Natural killer cell (primary cell): Measurements from ENCODE around the gene ALB. TPM values are rescaled to one million over a fixed set of nuclear protein-coding genes. Genes with fewer than 3 reads are reported as not detected.

ENCODE experiments used
- ATAC-seq, 3 donors: fragments of 150-1000 bp in 2 of 3; fragments of 200-7000 bp in 1 of 3; cut with Tn5 transposase; 1 replicate in 1 of 3; 2 replicates in 2 of 3; pipeline ENCODE4 v1.10.0; 2021; ENCODE audit warnings: mild to moderate bottlenecking in 2 of 3, moderate library complexity in 2 of 3
- DNase-seq, 2 donors: peaks; one replicate each; pipeline versions ENCODE4 v3.0.0 to v3.0.0-alpha.2; 2013 to 2021; ENCODE audit warnings: mixed read lengths in 1 of 2
- H3K27ac ChIP-seq: one replicate; pipeline ENCODE4 v1.5.1; 2013; ENCODE audit warnings: mild to moderate bottlenecking, low read length
- H3K27me3 ChIP-seq: one replicate; pipeline ENCODE4 v1.6.1; 2013; ENCODE audit warnings: low read length; ENCODE audit not compliant: control insufficient read depth, insufficient read depth
- H3K36me3 ChIP-seq: one replicate; pipeline ENCODE4 v1.6.1; 2013; ENCODE audit warnings: low read length; ENCODE audit not compliant: control insufficient read depth, insufficient read depth
- H3K4me1 ChIP-seq: one replicate; pipeline ENCODE4 v1.6.1; 2013; ENCODE audit warnings: low read length; ENCODE audit not compliant: control insufficient read depth, insufficient read depth
- H3K4me3 ChIP-seq: one replicate; pipeline ENCODE4 v1.5.1; 2013; ENCODE audit warnings: low read length
- H3K9me3 ChIP-seq: one replicate; pipeline ENCODE4 v1.6.1; 2013; ENCODE audit warnings: low read length; ENCODE audit not compliant: control insufficient read depth, insufficient read depth
- H3K27ac Mint-ChIP-seq, 2 donors: one replicate each; pipeline ENCODE4 v1.8.0; 2022; ENCODE audit warnings: mild to moderate bottlenecking in 2 of 2, mixed read lengths in 2 of 2, moderate library complexity in 1 of 2
- H3K27me3 Mint-ChIP-seq, 2 donors: one replicate each; pipeline ENCODE4 v1.8.0; 2022; ENCODE audit warnings: low read depth in 2 of 2, mixed read lengths in 2 of 2
- H3K36me3 Mint-ChIP-seq: one replicate; pipeline ENCODE4 v1.8.0; 2022; ENCODE audit warnings: mixed read lengths
- H3K4me1 Mint-ChIP-seq, 2 donors: one replicate each; pipeline ENCODE4 v1.8.0; 2022; ENCODE audit warnings: mixed read lengths in 2 of 2
- H3K4me3 Mint-ChIP-seq: one replicate; pipeline ENCODE4 v1.8.0; 2022; ENCODE audit warnings: mild to moderate bottlenecking, moderate library complexity, mixed read lengths
- H3K9me3 Mint-ChIP-seq, 2 donors: one replicate each; pipeline ENCODE4 v1.8.0; 2022; ENCODE audit warnings: mixed read lengths in 2 of 2
- WGBS: methylation state at CpG from one replicate; pipeline ENCODE4 v1.1.7; 2013; ENCODE audit warnings: missing lambda C conversion rate; ENCODE audit not compliant: insufficient coverage; 5-methylcytosine and 5-hydroxymethylcytosine counted together
- intact Hi-C: fragments of 100-400 bp; cut with micrococcal nuclease; formaldehyde crosslinking; loops from one replicate; pipeline ENCODE4 v1.14.2; 2022
- total RNA-seq, 4 donors: library from RNA; stranded (reverse); fragments of 120-200 nt in 1 of 4; gene quantifications; one replicate each; pipeline versions ENCODE4 v1.2.3 to v1.2.4, GENCODE V29; 2013 to 2022
- TF ChIP-seq, protein P1 (sequence below): fragments of 200-600 bp; IDR thresholded peaks from one replicate; pipeline ENCODE4 v1.8.0; 2022; ENCODE audit warnings: antibody characterized with exemption

The ALB gene
- total RNA-seq, 3 donors from 2014 or later (not counting 1 experiment from before 2014, with no cell fraction given): not detected

- Mint-ChIP-seq H3K27ac (no peak within 1 kb of the TSS), H3K9me3 (no peaks in the 10 kb centered on the region), H3K36me3 (no peaks in the 10 kb centered on the region), H3K4me1 (no peaks in the 10 kb centered on the region), H3K4me3 (no peak within 1 kb of the TSS), H3K27me3 (no peaks in the 10 kb centered on the region)
- H3K36me3 ChIP-seq: no peaks in the 10 kb centered on the region
- WGBS: 100% methylated on average over 1 of the region's 1 CpG
- TF ChIP-seq, protein P1, sequence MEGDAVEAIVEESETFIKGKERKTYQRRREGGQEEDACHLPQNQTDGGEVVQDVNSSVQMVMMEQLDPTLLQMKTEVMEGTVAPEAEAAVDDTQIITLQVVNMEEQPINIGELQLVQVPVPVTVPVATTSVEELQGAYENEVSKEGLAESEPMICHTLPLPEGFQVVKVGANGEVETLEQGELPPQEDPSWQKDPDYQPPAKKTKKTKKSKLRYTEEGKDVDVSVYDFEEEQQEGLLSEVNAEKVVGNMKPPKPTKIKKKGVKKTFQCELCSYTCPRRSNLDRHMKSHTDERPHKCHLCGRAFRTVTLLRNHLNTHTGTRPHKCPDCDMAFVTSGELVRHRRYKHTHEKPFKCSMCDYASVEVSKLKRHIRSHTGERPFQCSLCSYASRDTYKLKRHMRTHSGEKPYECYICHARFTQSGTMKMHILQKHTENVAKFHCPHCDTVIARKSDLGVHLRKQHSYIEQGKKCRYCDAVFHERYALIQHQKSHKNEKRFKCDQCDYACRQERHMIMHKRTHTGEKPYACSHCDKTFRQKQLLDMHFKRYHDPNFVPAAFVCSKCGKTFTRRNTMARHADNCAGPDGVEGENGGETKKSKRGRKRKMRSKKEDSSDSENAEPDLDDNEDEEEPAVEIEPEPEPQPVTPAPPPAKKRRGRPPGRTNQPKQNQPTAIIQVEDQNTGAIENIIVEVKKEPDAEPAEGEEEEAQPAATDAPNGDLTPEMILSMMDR: no peak
- intact Hi-C loops: no loop called here
- no peak within 1 kb of the TSS for H3K4me3 ChIP-seq
- H3K9me3 ChIP-seq: no peaks in the 10 kb centered on the region
- ATAC-seq: no peak
- H3K4me1 ChIP-seq: no peaks in the 10 kb centered on the region
- DNase-seq: no peak
- H3K27me3 ChIP-seq: no peaks in the 10 kb centered on the region
- no peak within 1 kb of the TSS for H3K27ac ChIP-seq
Observed at GRCh38 chr4:73435984-73436383, 31.9 kb downstream of the ALB start, which contains the start of gene AFP. Gene AFP (plus strand): TSS chr4:73436221. CDS start chr4:73436263, 42 bp downstream.

- Histone ChIP-seq H3K9me3 (no peaks in the 10 kb centered on the region), H3K4me1 (no peaks in the 10 kb centered on the region), H3K27me3 (no peaks in the 10 kb centered on the region), H3K27ac (no peak overlapping the region), H3K4me3 (no peak overlapping the region), H3K36me3 (no peaks in the 10 kb centered on the region)
- no peaks in the 10 kb centered on the region for H3K4me1 Mint-ChIP-seq
- no peaks in the 10 kb centered on the region for H3K36me3 Mint-ChIP-seq
- DNase-seq (no peak), ATAC-seq (no peak)
- no peaks in the 10 kb centered on the region for H3K9me3 Mint-ChIP-seq
- intact Hi-C loops: no loop called here
- 67% methylated on average over 1 of the region's 3 CpGs for WGBS
- no peaks in the 10 kb centered on the region for H3K27me3 Mint-ChIP-seq
- no peak overlapping the region for H3K27ac Mint-ChIP-seq
- TF ChIP-seq, protein P1: no peak
- H3K4me3 Mint-ChIP-seq: no peak overlapping the region
Observed at GRCh38 chr4:73436674-73437557, 32.8 kb downstream of the ALB start.

DNA sequence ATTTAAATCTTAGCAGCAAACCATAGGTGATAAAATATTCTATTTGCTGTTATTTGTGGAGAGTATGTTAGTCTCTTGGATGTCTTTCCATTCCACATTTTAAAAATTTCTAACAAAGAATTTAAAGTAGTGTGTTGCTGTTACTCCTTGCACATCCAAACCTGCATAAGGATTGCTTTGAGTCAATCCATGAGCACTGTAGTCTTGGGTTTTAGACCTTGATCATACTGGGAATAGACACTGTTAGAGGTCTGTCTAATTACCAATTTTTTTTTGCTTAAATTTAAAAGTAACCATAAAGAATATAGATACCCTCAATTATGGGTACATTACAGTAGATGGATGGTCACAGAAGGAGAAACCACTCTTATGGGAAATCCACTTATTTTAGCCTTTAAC, 33.5 kb downstream of the ALB start:
- intact Hi-C loops: no loop called here
- Mint-ChIP-seq H3K9me3 (no peaks in the 10 kb centered on the region), H3K4me1 (no peaks in the 10 kb centered on the region), H3K36me3 (no peaks in the 10 kb centered on the region), H3K4me3 (no peak overlapping the region), H3K27me3 (no peaks in the 10 kb centered on the region), H3K27ac (no peak overlapping the region)
- H3K27me3 ChIP-seq: no peaks in the 10 kb centered on the region
- ATAC-seq (no peak), DNase-seq (no peak)
- no peaks in the 10 kb centered on the region for H3K9me3 ChIP-seq
- TF ChIP-seq, protein P1: no peak
- no peaks in the 10 kb centered on the region for H3K36me3 ChIP-seq
- no peak overlapping the region for H3K4me3 ChIP-seq
- H3K4me1 ChIP-seq: no peaks in the 10 kb centered on the region
- no peak overlapping the region for H3K27ac ChIP-seq
